Lower leg skin (tissue), 4 donors: ENCODE data around the gene PALM3. TPM values are rescaled to one million over a fixed set of nuclear protein-coding genes. Genes with fewer than 3 reads are reported as not detected.

Experiments
- DNase-seq, 2 donors: peaks; one replicate each; pipeline ENCODE4 v3.0.0-alpha.2; 2019; ENCODE audit warnings: low spot score in 2 of 2
- H3K4me3 ChIP-seq: fragments of 200-600 bp; sonication (generic); 2 replicates; pipeline ENCODE4 v1.5.1; 2017; ENCODE audit warnings: mild to moderate bottlenecking, low read depth; ENCODE audit not compliant: poor library complexity, severe bottlenecking
- CTCF ChIP-seq, 3 donors: fragments of 450-650 bp; IDR thresholded peaks; one replicate each; pipeline ENCODE4 v1.5.1; 2016; ENCODE audit warnings: antibody characterized with exemption in 3 of 3, mild to moderate bottlenecking in 3 of 3, moderate library complexity in 2 of 3
- POLR2A ChIP-seq, 2 donors: fragments of 450-650 bp; IDR thresholded peaks; one replicate each; pipeline ENCODE4 v1.6.1; 2016 to 2017; ENCODE audit warnings: antibody characterized with exemption in 2 of 2, mild to moderate bottlenecking in 1 of 2, moderate library complexity in 1 of 2
- whole genome bisulfite sequencing, 2 donors: methylation state at CpG; one replicate each; pipeline ENCODE4 v1.1.5; 2018; 5-methylcytosine and 5-hydroxymethylcytosine counted together
- intact Hi-C: fragments of 100-400 bp; cut with DNase I; formaldehyde crosslinking; loops from one replicate; pipeline ENCODE4 v1.15.0; 2023; ENCODE audit warnings: low total_unique reads
- total RNA-seq, 4 donors: library from RNA; depleted of rRNA; stranded (reverse); fragments of >200 nt; gene quantifications; one replicate each; pipeline ENCODE4 v1.1.0, GENCODE V29; 2016

PALM3 gene
- total RNA-seq, 4 donors from 2014 or later: 0.10 TPM; not detected in 3

DNA sequence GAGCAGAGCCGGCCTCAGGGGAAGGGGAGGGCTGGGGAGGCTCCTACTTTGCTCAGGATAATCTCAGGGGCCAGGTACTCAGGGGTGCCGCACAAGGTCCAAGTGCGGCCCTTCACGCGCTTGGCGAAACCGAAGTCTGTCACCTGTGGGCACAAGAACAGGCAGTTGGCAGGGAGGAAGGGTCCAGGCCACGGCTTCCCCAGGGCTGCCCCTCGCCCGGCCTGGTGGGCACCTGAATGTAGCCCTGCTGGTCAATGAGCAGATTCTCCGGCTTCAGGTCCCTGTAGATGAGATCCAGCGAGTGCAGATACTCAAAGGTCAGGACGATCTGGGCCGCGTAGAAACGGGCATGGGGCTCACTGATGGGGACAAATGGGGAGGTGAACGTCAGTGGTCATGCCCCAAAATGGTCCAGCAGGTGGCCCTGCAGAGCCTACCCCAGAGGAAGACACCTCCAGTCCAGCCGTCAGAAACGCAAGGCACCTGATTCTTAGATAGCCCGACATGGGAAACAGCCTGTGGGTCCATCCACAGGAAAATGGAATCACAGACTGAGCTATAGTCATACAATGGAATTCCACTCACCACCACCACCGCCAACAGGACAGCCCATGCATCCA lies 35.8 kb upstream of the PALM3 start:
- WGBS, 2 donors: 84 to 87% methylated on average over 21 of the region's 21 CpGs
- H3K4me3 ChIP-seq: no peak overlapping the region
- intact Hi-C loops: no loop called here
- TF ChIP-seq POLR2A (IDR thresholded peaks at IDR 0.05) (no peak), CTCF (IDR thresholded peaks at IDR 0.05) (no peak)
- no peak for DNase-seq

DNA sequence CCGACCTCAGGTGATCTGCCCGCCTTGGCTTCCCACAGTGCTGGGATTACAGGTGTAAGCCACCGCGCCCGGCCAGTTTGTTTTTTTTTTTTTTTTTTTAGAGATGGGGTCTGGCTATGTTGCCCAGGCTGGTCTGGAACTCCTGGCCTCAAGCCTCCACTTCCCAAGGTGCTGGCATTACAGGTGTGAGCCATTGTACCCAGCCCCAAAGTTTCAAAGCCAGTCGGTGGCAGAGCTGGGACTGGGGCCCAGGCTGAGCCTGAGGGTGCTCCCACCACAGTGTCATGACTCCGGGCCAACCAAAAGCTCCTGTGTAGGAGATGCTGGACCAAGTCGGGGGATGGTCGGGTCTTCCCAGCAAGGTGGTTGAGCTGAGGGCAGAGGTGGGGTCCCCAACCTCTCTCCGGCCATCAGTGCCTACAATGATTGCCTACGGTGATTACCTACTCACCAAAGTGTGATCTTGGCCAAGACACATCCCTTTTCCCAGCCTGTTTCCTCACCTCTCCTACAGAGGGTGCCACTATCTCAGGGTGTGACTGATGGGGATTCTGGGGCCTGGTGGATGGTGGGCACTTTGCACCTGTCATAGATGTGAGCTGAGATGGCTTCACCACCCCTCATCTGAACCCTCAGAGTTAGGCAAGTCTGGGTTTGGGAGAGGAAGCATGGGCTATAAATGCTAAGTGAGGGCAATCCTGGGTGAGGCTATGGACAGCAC lies 34.6 kb upstream of the PALM3 start:
- WGBS, 2 donors: 89 to 92% methylated on average over 11 of the region's 11 CpGs
- intact Hi-C loops: no loop called here

GRCh38 chr19:14094854-14095253 lies 33.0 kb upstream of the PALM3 start:
- TF ChIP-seq POLR2A (IDR thresholded peaks at IDR 0.05) (no peak), CTCF (IDR thresholded peaks at IDR 0.05) (no peak)
- intact Hi-C loops: no loop called here
- WGBS, 2 donors: 82 to 90% methylated on average over 7 of the region's 7 CpGs

More for the DNA sequence above, 34.6 kb upstream of the PALM3 start:
- no peak overlapping the region for H3K4me3 ChIP-seq
- no peak for DNase-seq
- no peak for TF ChIP-seq CTCF (IDR thresholded peaks at IDR 0.05)
- TF ChIP-seq POLR2A (IDR thresholded peaks at IDR 0.05): no peak

DNA sequence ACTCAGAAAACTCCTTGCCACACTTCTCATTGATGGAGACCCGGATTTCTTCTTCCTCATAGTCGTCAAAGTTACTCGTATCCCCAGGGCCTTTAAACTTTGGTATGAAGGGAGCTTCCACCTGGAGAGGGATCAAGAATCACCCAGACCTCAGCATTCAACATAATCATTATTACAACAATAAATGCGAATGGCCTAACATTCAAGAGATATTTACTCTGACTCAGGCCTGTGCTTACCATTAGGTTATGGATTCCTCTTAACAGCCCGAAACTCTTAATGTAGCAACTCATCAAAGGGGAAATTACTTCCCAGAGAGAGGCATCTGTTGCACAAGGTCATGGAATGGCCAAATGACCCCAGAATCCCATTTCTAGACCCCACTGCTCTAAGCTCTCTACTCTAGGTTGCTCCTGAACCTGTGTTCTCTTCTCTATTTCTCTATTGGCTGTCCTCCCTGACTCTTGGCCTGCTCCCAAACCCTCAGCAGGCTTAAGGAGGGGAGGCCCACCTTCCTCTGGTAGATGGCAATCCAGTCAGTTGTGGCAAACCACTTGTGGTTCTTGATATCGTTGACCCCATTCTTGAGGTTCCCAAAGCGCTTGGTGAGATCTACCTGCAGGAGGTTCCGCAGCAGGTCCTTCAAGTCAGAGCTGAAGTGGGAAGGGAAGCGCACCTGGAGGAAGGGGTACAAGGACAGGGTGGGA lies 31.4 kb upstream of the PALM3 start:
- no peak overlapping the region for H3K4me3 ChIP-seq
- DNase-seq: no peak
- 95 to 96% methylated on average over 9 of the region's 9 CpGs for WGBS, 2 donors
- no peak for TF ChIP-seq CTCF (IDR thresholded peaks at IDR 0.05)
- no peak for TF ChIP-seq POLR2A (IDR thresholded peaks at IDR 0.05)
- intact Hi-C loops: no loop called here

More at GRCh38 chr19:14094854-14095253, 33.0 kb upstream of the PALM3 start:
- H3K4me3 ChIP-seq: no peak overlapping the region
- DNase-seq: no peak

DNA sequence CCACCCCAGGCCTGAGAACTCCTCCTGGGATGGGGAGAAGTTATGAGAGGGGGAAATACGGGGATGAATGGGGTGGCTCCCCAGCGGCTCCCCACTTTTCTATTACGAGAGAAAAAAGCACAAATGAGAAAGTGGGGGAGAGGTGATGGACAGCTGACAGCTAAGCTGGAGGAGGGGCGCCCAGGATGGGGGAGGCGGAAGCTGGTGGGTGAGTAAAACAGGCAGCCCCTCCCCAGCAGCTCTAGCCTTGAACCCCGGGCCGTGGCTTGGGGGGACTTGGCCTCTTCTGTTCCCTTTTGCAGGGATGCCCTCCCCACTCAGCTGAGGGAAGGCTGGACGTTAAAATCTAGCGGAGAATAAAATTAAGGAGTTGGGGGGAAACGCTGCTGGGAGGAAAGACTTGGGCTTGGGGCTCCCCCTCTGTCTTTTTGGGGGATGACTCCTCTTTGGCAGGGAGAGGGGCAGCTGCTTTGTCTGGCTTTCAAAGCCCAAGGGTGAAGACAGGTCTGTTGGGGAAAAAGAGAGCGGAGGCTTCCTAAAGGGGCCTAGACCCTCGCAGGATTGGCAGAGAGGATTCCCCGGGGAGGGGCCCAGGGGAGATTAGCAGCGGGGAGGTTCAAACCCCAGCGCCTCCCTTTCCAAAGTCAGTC lies 30.1 kb upstream of the PALM3 start:
- H3K4me3 ChIP-seq: no peak overlapping the region
- intact Hi-C loops: no loop called here
- no peak for TF ChIP-seq CTCF (IDR thresholded peaks at IDR 0.05)
- no peak for TF ChIP-seq POLR2A (IDR thresholded peaks at IDR 0.05)
- 13 to 15% methylated on average over 15 of the region's 15 CpGs for WGBS, 2 donors
- DNase-seq: no peak
